ENCODE measurements around the gene MNAT1. TPM values are rescaled to one million over a fixed set of nuclear protein-coding genes. Genes with fewer than 3 reads are reported as not detected.

Gene MNAT1
- total RNA-seq, 4 donors from 2014 or later = 32.5 to 71.4 (median 47.7) TPM

DNA sequence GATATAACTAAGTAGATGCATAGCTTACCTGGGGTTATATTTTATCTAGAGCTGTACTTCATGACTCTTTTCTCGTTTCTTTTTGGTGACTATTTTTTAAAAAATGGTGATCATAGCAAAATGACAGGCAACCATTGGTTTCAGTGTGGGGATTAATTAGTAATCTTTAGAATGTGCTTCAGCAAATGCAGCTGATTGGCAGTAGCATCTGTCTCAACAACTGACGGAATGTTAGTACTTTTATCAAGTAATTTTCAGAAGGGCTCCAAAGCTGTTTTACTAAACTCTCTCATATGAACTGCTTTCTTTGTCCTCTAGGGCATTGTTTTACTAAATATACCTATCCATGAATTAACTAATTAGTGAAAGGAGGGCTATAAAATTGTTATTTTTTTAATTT lies 128.7 kb downstream of the MNAT1 start:
- no peak for TF ChIP-seq CTCF (IDR thresholded peaks at IDR 0.05; ENCODE audit: low read depth)

DNA sequence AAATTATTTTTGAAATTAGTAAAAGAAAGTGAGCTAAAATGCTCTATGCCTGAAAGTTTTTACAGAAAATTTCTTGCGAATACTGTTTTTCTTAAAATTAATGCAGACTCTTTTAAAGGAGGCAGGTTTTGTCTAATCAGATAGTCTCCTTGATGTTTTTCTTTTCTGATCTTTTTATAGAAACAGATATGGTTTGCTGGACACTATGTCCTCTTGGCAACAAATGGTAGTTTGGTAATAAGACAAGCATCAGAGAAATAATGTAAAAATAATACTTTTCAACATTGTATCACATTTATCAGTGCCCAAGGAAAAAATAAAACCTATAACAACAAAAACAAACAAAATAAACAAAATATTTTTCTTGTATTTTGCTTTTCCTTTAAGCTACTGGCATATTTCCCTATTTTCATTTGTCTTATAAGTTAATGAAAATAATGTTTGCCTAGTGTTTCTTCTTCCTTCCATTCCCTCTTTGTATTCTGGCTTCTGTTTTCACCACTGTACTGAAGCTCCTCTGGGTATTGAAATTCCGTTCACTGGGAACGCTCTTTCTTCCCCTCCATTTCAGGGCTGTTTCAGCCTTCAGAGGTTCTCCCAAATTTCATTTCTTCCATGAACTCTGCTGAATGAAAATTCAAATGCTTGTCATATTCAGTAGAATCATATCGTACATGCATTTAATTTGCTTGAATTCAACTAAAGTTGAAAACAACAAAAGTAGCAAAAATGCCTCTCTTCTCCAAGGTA lies 131.0 kb downstream of the MNAT1 start:
- TF ChIP-seq CTCF (IDR thresholded peaks at IDR 0.05; ENCODE audit: low read depth) = no peak

DNA sequence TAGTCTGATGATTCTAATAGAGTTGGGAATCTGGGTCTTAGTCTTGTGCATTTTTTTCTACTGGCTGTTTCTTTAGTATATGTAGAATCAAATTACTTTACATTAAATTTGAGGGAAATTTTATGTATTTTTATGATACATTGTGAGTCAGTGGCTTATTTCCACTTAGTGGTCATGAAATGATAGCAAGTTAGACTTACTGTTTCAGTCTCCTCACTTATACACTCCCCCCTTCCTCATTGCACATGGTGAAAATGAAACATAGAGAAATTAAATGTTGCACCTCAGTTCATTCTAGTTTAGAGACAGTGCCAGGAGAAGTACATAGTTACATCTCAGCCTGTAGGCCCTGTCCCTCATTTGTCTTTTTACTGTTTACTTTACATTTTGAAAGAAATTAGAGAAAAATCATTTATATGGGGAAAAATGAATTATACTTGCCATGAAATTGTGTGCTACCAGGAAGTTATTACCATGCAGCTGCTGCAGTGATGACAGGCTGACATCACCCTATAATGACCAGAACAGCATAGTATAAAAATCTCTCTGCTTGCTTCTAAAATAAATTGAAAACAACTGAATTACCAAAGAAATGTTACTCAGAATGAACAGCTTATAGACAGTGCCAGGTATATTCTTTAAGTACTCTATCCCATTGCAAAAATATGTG lies 133.1 kb downstream of the MNAT1 start:
- no peak for TF ChIP-seq CTCF (IDR thresholded peaks at IDR 0.05; ENCODE audit: low read depth)

- no peak for TF ChIP-seq CTCF (IDR thresholded peaks at IDR 0.05; ENCODE audit: low read depth)
Observed at GRCh38 chr14:60878121-60878520, 143.6 kb downstream of the MNAT1 start.

GRCh38 chr14:60878536-60878935 lies 144.0 kb downstream of the MNAT1 start:
- no peak for TF ChIP-seq CTCF (IDR thresholded peaks at IDR 0.05; ENCODE audit: low read depth)

DNA sequence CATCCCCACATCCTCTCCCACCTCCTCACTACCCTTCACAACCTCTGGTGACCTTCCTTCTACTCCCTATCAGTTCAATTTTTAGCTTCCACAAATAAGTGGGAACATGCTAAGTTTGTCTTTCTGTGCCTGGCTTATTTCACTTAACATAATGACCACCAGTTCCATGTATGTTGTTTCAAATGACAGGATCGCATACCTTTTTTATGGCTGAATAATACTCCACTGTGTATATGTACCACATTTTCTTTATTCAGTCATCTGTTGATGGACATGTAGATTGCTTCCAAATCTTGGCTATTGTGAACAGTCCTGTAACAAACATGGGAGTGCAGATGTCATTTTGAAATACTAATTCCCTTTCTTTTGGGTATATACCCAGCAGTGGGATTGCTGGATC lies 147.7 kb downstream of the MNAT1 start:
- no peak for TF ChIP-seq CTCF (IDR thresholded peaks at IDR 0.05; ENCODE audit: low read depth)

DNA sequence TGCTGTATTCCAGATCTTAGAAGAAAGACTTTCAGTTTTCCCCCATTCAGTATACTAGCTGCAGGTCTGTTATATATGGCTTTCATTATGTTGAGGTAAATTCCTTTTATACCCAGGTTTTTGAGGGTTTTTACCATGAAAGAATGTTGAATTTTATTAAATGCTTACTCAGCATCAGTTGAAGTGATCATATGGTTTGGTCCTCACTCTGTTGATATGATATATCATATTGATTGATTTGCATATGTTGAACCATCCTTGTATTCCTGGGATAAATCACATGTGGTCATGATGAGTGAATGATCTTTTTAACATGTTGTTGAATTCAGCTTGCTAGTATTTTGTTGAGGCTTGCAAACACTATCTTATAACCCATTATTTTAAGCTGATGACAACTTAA lies 149.6 kb downstream of the MNAT1 start:
- TF ChIP-seq CTCF (IDR thresholded peaks at IDR 0.05; ENCODE audit: low read depth) = no peak
